Stimulated activated CD8-positive, alpha-beta memory T cell treated with anti-CD3 and anti-CD28 coated beads, Interleukin-2, amount 100 ng/mL, for 1 hour (primary cell): ENCODE measurements around the gene COG5.

Experiments used
- DNase-seq, 2 donors: peaks; one replicate each; pipeline ENCODE4 v3.0.0-alpha.2; 2020; ENCODE audit warnings: low read depth in 2 of 2

The COG5 gene

DNA sequence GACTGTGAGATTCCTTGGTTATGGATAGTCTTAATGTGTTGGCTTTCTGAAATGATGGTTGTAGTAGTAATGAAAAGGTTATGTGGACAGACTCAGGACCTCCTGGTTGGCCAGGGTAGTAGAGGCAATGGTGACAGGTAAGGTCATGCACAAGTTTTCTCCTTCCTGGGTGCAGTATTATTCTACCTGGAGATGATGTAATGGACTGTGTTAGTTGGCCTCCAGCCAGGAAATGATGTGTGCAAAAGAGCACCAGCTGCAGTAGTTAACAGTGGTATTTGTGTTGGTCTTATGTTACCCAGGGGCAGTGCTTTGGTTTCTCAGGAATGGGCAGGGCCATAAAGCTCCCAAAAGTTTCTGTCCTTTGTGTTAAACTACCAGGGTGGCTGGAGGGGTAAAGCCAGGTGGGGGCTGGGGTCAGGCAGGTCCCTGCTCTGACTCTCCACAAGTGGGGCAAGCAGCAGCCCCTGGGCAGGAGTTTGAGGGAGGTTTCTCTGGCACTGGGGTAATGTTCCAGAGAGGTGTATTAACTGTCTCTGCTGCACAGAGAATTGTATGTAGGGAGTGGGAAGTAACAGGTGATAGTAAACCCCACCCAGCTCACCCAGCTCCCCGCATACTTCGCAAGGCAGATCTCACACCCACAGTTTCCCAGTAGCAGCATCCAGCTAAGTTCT lies 57.6 kb downstream of the COG5 start:
- no peak for DNase-seq

DNA sequence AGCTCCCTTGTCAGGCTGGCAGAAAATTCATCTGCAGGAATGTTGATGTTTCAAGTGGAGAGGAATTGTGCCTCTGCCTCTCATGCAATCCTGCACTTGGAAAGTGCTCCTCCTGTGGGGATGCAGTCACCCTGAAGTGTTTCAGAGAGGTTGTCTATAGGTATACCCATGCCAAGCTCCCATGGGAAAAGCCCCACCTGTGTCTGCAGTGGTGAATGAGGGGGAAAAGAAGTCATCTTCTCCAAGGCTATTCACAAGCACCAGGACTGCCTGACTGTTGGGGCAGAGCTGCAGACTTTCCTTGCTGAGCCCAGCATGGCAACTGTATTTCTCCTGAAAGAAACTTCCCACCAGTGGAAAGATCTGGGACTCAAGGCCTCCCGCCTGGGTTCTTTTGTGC lies 58.4 kb downstream of the COG5 start:
- DNase-seq, result no peak

- DNase-seq, result no peak
These were observed 60.0 kb downstream of the COG5 start for GRCh38 chr7:107503687-107504086.

DNA sequence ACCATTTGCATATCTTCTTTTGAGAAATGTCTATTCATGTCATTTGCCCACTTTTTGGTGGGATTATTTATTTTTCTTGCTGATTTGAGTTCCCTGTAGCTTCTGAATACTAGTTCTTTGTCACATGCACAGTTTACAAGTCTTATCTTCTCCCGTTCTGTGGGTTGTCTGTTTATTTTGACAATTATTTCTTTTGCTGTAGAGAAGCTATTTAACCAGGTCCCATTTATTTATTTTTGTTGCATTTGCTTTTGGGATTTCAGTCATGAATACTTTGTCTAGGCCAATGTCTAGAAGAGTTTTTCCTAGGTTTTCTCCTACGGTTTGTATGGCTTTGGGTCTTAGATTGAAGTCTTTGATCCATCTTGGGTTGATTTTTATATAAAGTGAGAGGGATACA lies 60.9 kb downstream of the COG5 start:
- no peak for DNase-seq

- DNase-seq, result no peak
These were observed 61.6 kb downstream of the COG5 start for GRCh38 chr7:107502154-107502553.

DNA sequence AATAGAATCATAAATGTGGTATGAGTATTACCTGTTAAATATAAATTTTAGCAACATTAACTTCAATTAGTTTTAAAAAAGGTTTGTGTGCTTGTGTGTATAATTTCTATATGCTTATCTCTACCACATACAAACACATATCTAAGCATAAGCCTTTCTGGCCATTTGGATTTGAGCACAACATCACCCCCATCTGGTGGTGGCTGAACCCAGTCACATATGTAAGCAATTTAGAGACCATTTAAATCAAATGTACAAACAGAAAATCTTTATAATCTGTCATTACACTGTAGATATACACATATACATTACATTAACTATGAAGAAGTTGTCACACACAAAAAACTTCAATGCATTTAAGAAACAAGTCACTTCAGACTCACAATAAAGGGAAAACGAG lies 62.1 kb downstream of the COG5 start:
- no peak for DNase-seq

GRCh38 chr7:107499731-107500130 lies 64.0 kb downstream of the COG5 start:
- no peak for DNase-seq

DNA sequence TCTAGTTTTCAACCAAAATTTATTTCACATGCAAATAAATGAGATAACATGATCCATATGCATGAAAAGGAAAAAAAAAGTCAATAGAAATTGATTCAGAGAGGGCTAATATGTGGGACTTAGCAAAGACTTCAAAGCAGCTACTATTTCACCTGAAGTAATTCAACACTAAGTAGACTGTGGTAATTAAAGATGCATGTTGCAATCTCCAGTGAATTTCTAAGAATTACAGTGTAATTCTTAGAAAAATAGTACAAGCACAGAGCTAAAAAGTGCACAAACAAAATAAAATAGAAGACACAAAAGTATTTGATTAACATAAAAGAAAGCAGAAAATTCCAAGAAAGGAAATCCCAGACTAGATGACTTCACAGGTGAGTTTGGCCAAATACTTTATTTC lies 68.2 kb downstream of the COG5 start:
- no peak for DNase-seq

DNA sequence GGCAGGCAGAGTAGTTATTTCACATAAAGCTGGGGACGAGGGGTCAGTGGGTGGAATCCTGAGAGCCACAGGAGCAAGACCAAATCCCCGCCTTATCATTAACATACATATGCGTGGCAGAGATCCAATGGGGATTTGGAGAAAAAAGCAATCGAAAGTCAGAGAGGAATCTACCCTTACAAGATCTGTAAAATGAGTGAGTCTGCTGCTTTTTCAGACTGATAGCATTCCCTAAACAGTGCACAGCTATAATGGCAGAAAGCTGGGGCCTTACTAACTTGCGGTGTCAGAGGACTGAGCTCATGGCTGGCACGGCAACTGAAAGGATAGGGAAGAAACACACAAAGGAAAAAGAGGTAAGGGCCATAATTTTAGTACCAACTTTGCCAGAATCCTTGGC lies 68.8 kb downstream of the COG5 start:
- no peak for DNase-seq

GRCh38 chr7:107494315-107494751 lies 69.4 kb downstream of the COG5 start:
- DNase-seq, result no peak

GRCh38 chr7:107492875-107493274 lies 70.8 kb downstream of the COG5 start:
- DNase-seq, result no peak

- no peak for DNase-seq
These were observed 77.7 kb downstream of the COG5 start for GRCh38 chr7:107486041-107486440.

DNA sequence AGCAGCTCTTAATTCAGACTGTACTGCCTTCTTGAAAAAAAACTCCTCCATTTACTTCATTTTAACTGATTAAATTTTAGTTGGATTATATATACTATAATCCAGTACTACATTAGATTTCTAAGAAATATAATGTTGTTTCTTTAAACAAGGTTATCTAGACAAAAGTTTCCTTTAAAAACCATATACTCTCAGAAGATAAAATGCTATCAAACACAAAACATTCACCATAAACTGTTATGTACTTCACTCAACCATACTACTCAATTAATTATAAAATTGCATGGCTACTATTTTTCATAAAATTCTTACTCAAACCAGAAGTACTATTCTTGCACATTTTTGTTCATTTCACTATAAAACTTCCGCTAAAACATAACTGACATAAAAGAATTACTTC lies 81.1 kb downstream of the COG5 start:
- DNase-seq, result no peak

GRCh38 chr7:107480932-107481331 lies 82.8 kb downstream of the COG5 start:
- DNase-seq, result no peak

GRCh38 chr7:107479303-107479702 lies 84.4 kb downstream of the COG5 start:
- DNase-seq, result no peak

- DNase-seq, result no peak
These were observed 89.6 kb downstream of the COG5 start for GRCh38 chr7:107474104-107474521.

DNA sequence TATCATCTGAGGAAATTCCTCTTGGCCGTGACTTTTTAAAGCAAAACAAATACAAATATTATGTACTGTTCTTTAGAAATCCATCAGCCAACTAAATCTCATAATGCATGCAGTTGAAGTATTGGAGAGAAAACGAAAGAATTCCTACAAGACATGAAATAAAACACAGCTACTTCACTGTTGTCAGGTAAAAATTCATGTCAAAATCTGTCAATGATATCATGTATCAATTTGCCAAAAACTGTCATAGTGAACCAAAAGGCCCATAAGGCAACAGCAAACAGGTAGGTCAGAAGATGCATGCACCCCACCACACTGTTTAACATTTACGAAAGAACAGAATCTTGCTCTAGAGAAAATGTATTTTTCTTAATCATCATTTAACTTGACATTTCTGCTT lies 91.6 kb downstream of the COG5 start:
- DNase-seq, result no peak

- no peak for DNase-seq
These were observed 92.2 kb downstream of the COG5 start for GRCh38 chr7:107471292-107472070.

- no peak for DNase-seq
These were observed 93.8 kb downstream of the COG5 start, which contains the start of gene GPR22 for GRCh38 chr7:107469929-107470328. Gene GPR22 (plus strand): TSS chr7:107470057. CDS start chr7:107474061, 4,004 bp downstream.

GRCh38 chr7:107468824-107469223 lies 94.9 kb downstream of the COG5 start:
- DNase-seq, result no peak

DNA sequence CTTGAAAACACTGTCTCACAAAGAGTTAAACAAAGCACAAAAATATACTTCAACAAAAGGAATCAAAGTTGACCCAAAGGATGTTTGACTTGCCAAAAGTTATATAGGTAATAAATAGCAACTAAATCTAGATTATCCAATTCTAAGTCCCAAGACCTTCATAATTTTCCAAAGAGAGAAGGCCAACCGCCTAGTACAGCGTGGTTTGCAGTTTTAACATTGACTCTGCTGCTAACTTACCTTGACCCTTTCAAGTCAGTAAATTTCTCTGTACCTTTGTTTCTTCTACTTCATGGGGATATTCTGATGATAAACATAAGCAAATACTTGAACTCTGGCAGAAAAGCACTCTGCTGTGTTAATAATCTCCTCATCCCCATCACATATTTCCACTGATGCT lies 95.7 kb downstream of the COG5 start:
- DNase-seq, result no peak

DNA sequence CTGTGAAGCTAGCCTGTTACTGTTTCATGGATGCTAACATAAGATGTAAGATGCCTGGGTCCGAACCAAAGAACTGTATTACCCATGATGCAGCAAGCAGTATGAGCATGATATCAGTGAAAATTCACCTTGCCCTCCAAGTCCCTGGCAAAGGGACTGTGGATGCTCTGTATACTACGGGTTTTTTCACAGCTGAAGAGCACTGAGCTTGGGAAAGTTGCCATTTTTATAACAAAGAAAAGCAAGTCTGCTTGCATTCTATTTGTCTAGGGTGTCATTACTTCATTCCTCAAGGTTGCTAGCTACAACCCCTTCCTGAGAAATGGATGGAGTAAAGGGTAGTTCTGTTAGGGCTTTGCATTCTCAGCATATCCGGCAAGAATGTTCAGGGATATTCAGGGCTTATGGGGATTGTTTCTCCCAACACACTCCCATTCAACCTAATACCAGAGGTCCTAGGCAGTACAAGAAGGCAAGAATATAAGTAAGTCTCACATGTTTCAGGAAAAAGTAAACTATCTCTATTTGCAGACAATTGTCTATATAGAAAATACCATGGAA lies 99.0 kb downstream of the COG5 start:
- DNase-seq, result no peak
